G401 (cell line): ENCODE measurements around the gene CKS2. TPM values are rescaled to one million over a fixed set of nuclear protein-coding genes. Genes with fewer than 3 reads are reported as not detected.
"Not testable (repeated sequence)": the region's sequence is repeated elsewhere in the genome, so short reads cannot be mapped to it uniquely, and the experiment has no call there.

Source experiments
- DNase-seq: peaks from one replicate; pipeline ENCODE4 v3.0.0-alpha.2; 2015; ENCODE audit warnings: low spot score
- in situ Hi-C: cut with HindIII; loops from 2 replicates; pipeline ENCODE4 v1.10.0; 2016; ENCODE audit warnings: low sequenced_read_pairs, mixed read lengths
- total RNA-seq: library from RNA; depleted of rRNA; stranded (reverse); fragments of >200 nt; shearing (Covaris generic); gene quantifications from 2 replicates; pipeline ENCODE4 v1.2.3, GENCODE V29; 2014; rRNA removed

Gene CKS2
- total RNA-seq, result 547 and 653 TPM in 2 replicates

- in situ Hi-C loops, result no loop called here
- peak; percentile 100 for DNase-seq
These were observed at the start of gene CKS2 for GRCh38 chr9:89310475-89311345. CKS2 (plus strand) TSS chr9:89311195; CDS start chr9:89311293, 98 bp downstream.

- in situ Hi-C loops, result no loop called here
- no peak for DNase-seq
These were observed 37.3 kb upstream of the CKS2 start for GRCh38 chr9:89273528-89274279.

- no peak for DNase-seq
- in situ Hi-C loops, result no loop called here
These were observed 36.2 kb upstream of the CKS2 start for GRCh38 chr9:89274838-89275237.

GRCh38 chr9:89276040-89276439, 35.0 kb upstream of the CKS2 start:
- in situ Hi-C loops, result not testable (repeated sequence)

GRCh38 chr9:89277043-89277442, 34.0 kb upstream of the CKS2 start:
- in situ Hi-C loops, result no loop called here
- no peak for DNase-seq

More at GRCh38 chr9:89276040-89276439, 35.0 kb upstream of the CKS2 start:
- not testable (repeated sequence) for DNase-seq

GRCh38 chr9:89277454-89277853, 33.5 kb upstream of the CKS2 start:
- no peak for DNase-seq
- in situ Hi-C loops, result no loop called here

- no peak for DNase-seq
- in situ Hi-C loops, result no loop called here
These were observed 32.4 kb upstream of the CKS2 start for GRCh38 chr9:89278551-89278950.

- in situ Hi-C loops, result no loop called here
- peak; percentile 40 for DNase-seq
These were observed 31.8 kb upstream of the CKS2 start for GRCh38 chr9:89278997-89279739.

- no peak for DNase-seq
- in situ Hi-C loops, result no loop called here
These were observed 29.9 kb upstream of the CKS2 start for GRCh38 chr9:89281106-89281505.

GRCh38 chr9:89282248-89282968, 28.6 kb upstream of the CKS2 start:
- DNase-seq, in situ Hi-C loops: not testable (repeated sequence)

GRCh38 chr9:89284076-89284475, 26.9 kb upstream of the CKS2 start:
- in situ Hi-C loops, result no loop called here
- DNase-seq, result no peak

- in situ Hi-C loops, result no loop called here
- DNase-seq, result no peak
These were observed 19.3 kb upstream of the CKS2 start for GRCh38 chr9:89291741-89292140.

- in situ Hi-C loops, result no loop called here
These were observed 18.0 kb upstream of the CKS2 start for GRCh38 chr9:89293014-89293413.

GRCh38 chr9:89295400-89295799, 15.6 kb upstream of the CKS2 start:
- no peak for DNase-seq
- in situ Hi-C loops, result no loop called here

More at GRCh38 chr9:89293014-89293413, 18.0 kb upstream of the CKS2 start:
- no peak for DNase-seq

GRCh38 chr9:89301996-89302395, 9.0 kb upstream of the CKS2 start:
- DNase-seq, in situ Hi-C loops: not testable (repeated sequence)

- DNase-seq, result no peak
- in situ Hi-C loops, result no loop called here
These were observed 6.8 kb upstream of the CKS2 start for GRCh38 chr9:89304020-89304833.

GRCh38 chr9:89304834-89305188, 6.2 kb upstream of the CKS2 start:
- in situ Hi-C loops, result no loop called here
- DNase-seq, result no peak

GRCh38 chr9:89305868-89306267, 5.1 kb upstream of the CKS2 start:
- in situ Hi-C loops, result no loop called here
- DNase-seq, result no peak
